GM12864 (cell line): Measurements from ENCODE around the gene ZMYM3.

Source experiments
- DNase-seq: peaks from one replicate; pipeline ENCODE4 v3.0.0-alpha.2; 2011; ENCODE audit warnings: low read depth
- H3K4me3 ChIP-seq: 2 replicates; pipeline ENCODE4 v1.5.1; 2011; ENCODE audit warnings: mild to moderate bottlenecking, low read depth, low read length, control low read depth
- TF ChIP-seq, protein P1 (sequence below): IDR thresholded peaks from 2 replicates; pipeline ENCODE4 v1.5.1; 2011; ENCODE audit warnings: low read depth, mild to moderate bottlenecking, moderate library complexity, low read length, control low read depth, inconsistent platforms; ENCODE audit errors: missing control alignments

Gene ZMYM3

GRCh38 chrX:71228063-71228642, 25.8 kb downstream of the ZMYM3 start:
- no peak for DNase-seq
- TF ChIP-seq, protein P1, sequence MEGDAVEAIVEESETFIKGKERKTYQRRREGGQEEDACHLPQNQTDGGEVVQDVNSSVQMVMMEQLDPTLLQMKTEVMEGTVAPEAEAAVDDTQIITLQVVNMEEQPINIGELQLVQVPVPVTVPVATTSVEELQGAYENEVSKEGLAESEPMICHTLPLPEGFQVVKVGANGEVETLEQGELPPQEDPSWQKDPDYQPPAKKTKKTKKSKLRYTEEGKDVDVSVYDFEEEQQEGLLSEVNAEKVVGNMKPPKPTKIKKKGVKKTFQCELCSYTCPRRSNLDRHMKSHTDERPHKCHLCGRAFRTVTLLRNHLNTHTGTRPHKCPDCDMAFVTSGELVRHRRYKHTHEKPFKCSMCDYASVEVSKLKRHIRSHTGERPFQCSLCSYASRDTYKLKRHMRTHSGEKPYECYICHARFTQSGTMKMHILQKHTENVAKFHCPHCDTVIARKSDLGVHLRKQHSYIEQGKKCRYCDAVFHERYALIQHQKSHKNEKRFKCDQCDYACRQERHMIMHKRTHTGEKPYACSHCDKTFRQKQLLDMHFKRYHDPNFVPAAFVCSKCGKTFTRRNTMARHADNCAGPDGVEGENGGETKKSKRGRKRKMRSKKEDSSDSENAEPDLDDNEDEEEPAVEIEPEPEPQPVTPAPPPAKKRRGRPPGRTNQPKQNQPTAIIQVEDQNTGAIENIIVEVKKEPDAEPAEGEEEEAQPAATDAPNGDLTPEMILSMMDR: no peak
- H3K4me3 ChIP-seq: no peak overlapping the region

DNA sequence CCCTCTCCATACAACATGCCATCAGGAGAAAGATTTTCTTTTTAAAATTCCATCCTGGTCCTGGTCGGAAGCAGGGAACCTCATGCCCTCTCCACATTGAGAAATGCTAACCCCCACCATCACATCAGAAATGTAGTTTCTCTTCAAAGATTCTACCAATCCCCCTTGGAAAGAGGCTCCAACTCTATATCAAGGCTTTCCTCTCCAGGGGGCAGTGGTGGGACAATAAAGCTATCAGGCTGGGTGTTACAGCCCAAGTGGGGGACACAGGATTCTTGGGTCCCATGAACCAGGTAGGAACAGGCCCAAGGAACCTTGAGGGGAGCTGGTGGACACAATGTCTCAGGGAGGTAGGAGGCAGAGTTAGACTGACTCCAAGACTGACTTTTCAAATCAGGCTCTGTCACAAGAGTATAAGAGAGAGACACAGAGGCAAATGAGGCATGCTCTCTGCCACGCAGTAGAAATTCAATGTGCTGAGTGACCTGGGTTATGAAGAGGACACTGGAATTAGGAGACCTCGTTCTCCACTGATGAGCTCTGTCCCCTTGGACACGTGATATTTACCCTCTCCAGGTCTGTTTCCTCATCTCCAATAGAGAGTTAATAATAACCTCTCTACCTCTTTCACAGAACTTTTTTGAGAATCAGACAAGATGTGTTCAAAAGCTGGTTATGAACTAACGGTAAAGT, 26.4 kb downstream of the ZMYM3 start:
- no peak for DNase-seq
- TF ChIP-seq, protein P1: no peak
- H3K4me3 ChIP-seq: no peak overlapping the region

GRCh38 chrX:71225676-71226075, 28.3 kb downstream of the ZMYM3 start:
- DNase-seq: no peak
- TF ChIP-seq, protein P1: no peak
- no peak overlapping the region for H3K4me3 ChIP-seq

DNA sequence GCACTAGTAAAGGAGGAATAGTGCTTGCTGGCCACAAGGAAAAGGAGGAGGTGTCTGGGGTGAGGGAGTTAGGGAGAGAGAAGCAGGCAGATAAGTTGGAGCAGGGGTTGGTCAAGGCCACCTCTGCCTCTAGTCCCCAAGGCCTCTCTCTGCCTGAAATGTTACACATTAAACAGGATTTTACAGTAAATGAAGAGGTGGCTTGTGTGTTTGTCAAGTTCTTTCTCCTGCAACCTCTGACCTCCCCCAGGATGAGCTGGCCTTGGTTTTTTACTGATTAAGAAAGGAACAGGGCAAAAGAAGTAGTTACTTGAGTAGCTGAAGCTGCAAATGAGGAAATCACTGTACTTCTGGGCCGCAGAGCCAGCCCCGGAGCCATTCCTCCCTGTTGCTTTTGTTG, 28.9 kb downstream of the ZMYM3 start:
- TF ChIP-seq, protein P1: no peak
- DNase-seq: no peak
- H3K4me3 ChIP-seq: no peak overlapping the region

GRCh38 chrX:71224098-71224708, 29.7 kb downstream of the ZMYM3 start:
- no peak overlapping the region for H3K4me3 ChIP-seq
- TF ChIP-seq, protein P1: no peak
- DNase-seq: no peak

- no peak for DNase-seq
- TF ChIP-seq, protein P1: no peak
- H3K4me3 ChIP-seq: no peak within 1 kb of the TSS
Measured at GRCh38 chrX:71222929-71223328, 31.0 kb downstream of the ZMYM3 start, which contains the start of gene GJB1. TSS of gene GJB1 (plus strand) at chrX:71223224. CDS start at chrX:71223708, 484 bp downstream.
